ENCODE measurements around the gene LPCAT2.

Gene LPCAT2

DNA sequence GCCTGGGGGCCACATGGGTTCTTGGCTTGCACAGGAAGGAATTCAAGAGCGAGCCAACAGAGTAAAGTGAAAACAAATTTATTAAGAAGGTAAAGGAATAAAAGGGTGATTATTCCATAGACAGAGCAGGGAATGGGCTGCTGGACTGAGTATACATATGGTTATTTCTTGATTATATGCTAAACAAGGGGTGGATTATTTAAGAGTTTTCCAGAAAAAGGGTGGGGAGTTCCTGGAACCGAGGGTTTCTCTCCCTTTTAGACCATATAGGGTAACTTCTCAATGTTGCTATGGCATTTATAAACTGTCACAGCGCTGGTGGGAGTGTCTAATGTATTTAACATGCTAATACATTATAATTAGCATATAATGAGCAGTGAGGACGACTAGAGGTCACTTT is 27.8 kb upstream of the LPCAT2 start:
- no peak for DNase-seq (ENCODE audit: low spot score)

DNA sequence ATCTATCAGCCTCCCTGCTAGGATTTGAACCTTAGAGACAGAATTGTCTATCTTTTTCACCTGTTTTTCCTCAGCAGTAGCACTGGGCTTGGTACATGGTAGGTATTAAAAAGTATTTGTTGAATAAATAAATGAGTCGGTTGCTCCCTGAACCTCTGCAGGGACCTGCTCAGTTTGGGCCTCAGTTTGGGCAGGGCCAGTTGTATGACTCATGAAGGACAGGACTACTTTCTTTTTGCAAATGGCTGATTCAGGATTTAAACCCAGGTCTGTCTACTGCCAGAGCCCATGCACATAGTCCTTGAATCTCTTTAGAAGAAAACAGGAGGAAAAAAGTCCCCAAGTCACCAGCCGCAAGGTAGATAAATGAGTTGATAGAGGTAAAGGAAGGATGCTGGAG is 26.8 kb upstream of the LPCAT2 start:
- DNase-seq (ENCODE audit: low spot score): no peak

GRCh38 chr16:55487048-55487803 is 21.6 kb upstream of the LPCAT2 start:
- no peak for DNase-seq (ENCODE audit: low spot score)

- no peak for DNase-seq (ENCODE audit: low spot score)
These were observed 20.6 kb upstream of the LPCAT2 start for GRCh38 chr16:55488306-55488705.

DNA sequence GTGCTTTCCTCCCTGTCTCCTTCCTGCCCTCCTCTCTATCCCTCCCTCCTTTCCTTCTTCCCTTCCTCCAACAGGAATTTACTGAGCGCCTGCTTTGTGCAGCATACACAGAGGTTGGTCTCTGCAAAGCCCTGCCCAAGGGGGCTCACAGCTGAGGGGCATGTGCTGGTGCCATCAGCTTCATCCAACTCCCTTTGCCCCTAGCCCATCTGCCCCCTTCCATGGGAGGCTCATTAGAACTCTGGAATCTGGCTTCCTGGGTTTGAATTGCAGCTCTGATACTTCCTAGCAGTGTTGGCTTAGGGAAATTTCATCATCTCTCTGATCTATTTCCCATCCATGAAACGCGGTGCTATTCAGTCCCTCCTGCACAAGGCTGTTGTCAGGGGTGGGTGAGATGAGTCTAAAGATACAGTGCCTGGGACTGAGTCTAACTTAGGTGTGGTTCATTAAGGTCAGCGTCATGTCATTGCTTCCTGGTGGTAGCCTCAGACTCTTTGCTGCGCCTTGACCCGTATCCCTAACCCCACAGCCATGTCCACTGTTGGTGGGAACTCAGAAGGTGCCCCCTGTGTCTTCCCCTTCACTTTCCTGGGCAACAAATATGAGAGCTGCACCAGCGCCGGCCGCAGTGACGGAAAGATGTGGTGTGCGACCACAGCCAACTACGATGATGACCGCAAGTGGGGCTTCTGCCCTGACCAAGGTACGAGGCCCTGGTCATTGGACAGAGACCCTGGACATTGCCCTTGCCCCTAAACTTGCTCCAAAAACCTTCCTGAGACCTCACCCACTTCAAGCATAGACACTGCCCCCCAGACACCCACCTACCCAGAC is 19.5 kb upstream of the LPCAT2 start:
- no peak for DNase-seq (ENCODE audit: low spot score)

DNA sequence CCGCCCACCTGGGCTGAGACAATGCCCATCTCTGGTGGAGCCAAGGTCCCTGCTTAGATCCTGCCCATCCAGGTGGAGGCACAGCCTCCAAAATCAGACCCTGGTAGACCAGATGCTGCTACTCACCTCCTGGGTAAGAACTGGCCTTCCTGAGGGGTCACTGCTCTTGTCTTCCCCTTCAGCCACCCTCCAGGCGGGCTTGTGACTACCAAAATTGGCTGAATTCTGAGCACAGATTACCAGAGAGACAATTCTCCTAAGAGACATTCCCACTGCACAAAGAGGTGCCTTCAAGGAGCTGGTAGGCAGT is 19.0 kb upstream of the LPCAT2 start:
- no peak for DNase-seq (ENCODE audit: low spot score)

- DNase-seq (ENCODE audit: low spot score): no peak
These were observed 18.6 kb upstream of the LPCAT2 start for GRCh38 chr16:55490301-55490700.

DNA sequence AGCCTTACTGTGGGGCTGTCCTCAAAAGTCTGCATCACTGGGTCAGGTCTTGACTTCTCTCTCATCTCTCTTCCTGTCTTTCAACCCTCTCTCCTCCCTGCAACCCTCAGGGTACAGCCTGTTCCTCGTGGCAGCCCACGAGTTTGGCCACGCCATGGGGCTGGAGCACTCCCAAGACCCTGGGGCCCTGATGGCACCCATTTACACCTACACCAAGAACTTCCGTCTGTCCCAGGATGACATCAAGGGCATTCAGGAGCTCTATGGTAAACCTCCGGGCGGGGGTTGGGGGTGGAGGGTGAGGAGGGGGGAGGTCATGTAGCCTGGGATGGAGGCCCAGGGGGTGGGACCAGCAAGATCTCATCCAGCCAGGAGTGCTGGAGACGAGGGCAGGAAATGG is 17.2 kb upstream of the LPCAT2 start:
- no peak for DNase-seq (ENCODE audit: low spot score)

- DNase-seq (ENCODE audit: low spot score): no peak
These were observed 16.0 kb upstream of the LPCAT2 start for GRCh38 chr16:55492756-55493380.

- peak; percentile 95 for DNase-seq (ENCODE audit: low spot score)
These were observed 13.9 kb upstream of the LPCAT2 start for GRCh38 chr16:55494994-55495421.

- DNase-seq (ENCODE audit: low spot score): peak; percentile 66
These were observed 13.1 kb upstream of the LPCAT2 start for GRCh38 chr16:55495616-55496289.

DNA sequence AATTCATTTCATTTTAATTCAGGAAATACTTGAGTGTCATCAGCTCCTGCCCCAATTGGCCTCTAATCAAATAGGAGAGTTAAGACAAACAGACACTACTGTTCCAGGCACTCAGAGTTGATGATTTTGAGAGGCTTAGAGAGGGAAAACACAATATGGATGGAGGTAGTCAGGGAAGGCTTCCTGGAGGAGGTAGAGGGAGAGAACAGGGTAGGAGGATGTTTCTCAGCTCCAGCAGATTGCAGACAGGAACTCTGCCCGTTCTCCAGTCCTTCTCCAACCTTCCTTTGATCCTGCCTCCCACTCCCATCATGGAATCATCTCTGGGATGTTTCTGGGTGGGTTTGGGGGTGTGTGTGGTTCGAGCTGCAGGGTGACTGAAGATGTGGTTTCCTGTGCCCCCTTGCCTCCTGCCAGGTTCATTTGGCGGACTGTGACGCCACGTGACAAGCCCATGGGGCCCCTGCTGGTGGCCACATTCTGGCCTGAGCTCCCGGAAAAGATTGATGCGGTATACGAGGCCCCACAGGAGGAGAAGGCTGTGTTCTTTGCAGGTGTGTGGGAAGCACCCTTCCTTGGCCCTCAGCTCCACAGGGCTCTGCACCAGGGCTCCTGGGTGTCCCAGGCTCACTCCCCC is 12.2 kb upstream of the LPCAT2 start:
- no peak for DNase-seq (ENCODE audit: low spot score)

- no peak for DNase-seq (ENCODE audit: low spot score)
These were observed 11.3 kb upstream of the LPCAT2 start for GRCh38 chr16:55497558-55497957.

DNA sequence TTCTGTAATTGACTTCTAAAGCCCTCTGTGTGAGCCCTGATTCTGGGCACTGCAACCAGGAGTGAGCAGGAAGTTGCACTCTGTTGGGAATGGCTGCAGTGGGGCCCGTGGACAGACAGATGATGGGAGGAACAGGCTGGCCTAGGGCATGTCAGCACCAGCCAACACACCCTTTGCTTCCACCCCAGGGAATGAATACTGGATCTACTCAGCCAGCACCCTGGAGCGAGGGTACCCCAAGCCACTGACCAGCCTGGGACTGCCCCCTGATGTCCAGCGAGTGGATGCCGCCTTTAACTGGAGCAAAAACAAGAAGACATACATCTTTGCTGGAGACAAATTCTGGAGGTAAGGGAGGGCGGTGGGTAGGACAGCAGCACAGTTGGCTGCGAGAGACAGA is 10.8 kb upstream of the LPCAT2 start:
- DNase-seq (ENCODE audit: low spot score): no peak

GRCh38 chr16:55499281-55499680 is 9.6 kb upstream of the LPCAT2 start:
- no peak for DNase-seq (ENCODE audit: low spot score)

- DNase-seq (ENCODE audit: low spot score): peak; percentile 81
These were observed 8.8 kb upstream of the LPCAT2 start for GRCh38 chr16:55499951-55500529.

DNA sequence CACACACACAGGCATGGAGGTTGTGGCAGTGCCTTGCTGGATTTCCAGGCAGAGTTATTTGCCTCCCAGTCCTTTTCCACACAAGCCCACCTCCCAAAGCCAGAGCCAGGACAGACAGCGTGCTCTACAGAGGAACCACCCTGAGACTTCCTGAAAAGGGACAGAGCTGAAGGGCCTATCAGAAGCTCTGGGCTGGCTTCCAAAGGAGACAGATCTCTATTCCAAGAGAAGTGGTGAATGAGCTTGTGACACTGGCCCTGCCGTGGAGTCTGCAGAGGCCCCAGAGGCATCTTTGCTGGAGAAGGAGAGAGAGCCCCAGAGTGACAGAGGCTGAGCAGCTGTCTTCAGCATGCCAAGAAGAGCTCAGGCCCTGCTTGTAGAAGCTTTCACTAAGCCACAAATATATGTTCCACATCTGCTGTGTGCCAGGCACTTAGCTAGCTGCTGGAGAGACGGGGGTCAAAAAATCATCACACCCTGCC is 8.3 kb upstream of the LPCAT2 start:
- peak; percentile 95 for DNase-seq (ENCODE audit: low spot score)

GRCh38 chr16:55501549-55502322 is 7.1 kb upstream of the LPCAT2 start:
- no peak for DNase-seq (ENCODE audit: low spot score)

- DNase-seq (ENCODE audit: low spot score): peak; percentile 99
These were observed 6.0 kb upstream of the LPCAT2 start for GRCh38 chr16:55502801-55503366.
